Effector CD8-positive, alpha-beta T cell (primary cell): ENCODE data around the gene EID1.
"Not testable (repeated sequence)": the region's sequence is repeated elsewhere in the genome, so short reads cannot be mapped to it uniquely, and the experiment has no call there.

Source experiments
- DNase-seq: peaks from one replicate; lab custom pipeline; 2025; lab: John Stamatoyannopoulos, UW
- total RNA-seq, 4 experiments: gene quantifications; one replicate each; lab custom pipeline; 2026; lab: John Stamatoyannopoulos, UW

EID1 gene, protein sequence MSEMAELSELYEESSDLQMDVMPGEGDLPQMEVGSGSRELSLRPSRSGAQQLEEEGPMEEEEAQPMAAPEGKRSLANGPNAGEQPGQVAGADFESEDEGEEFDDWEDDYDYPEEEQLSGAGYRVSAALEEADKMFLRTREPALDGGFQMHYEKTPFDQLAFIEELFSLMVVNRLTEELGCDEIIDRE
- 108 to 129 (median 122) reads per million in 4 experiments for total RNA-seq

DNA sequence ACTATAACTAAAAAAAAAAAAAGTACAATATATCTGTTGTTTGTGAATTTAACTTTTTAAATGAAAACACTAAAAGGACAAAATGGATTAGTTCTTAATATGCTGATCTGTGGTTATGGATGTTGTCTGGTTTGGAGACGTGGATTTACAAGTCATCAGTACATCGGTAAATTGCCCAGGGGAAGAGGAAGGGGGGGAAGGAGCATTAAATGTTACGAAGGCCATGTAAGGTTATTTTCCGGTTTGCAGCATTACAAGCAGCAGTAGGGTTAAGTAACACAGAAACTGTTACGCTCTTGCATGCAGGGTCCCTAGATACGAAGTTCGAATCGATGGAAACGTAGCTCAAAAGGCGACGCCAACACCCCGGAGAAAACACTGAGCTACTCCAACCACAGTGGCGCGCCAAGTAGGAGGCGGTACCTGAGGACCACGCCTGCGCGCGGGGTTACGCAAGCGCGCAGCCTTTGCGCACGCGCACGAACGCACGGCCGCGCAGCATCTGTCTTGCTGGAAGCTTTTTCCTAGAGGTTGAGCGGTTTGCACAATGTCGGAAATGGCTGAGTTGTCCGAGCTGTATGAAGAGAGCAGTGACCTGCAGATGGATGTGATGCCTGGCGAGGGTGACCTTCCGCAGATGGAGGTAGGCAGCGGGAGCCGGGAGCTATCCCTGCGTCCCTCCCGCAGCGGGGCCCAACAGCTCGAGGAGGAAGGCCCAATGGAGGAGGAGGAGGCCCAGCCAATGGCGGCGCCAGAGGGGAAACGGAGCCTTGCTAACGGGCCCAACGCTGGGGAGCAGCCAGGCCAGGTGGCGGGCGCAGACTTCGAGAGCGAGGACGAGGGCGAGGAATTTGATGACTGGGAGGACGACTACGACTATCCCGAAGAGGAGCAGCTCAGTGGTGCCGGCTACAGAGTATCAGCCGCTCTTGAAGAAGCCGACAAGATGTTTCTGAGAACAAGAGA, at the start of gene EID1:
Gene EID1, plus strand, starts transcription at position 505 of the 966 bp plus-strand sequence. Its CDS starts 43 bp downstream, at position 548.
- peak; percentile 81 for DNase-seq

DNA sequence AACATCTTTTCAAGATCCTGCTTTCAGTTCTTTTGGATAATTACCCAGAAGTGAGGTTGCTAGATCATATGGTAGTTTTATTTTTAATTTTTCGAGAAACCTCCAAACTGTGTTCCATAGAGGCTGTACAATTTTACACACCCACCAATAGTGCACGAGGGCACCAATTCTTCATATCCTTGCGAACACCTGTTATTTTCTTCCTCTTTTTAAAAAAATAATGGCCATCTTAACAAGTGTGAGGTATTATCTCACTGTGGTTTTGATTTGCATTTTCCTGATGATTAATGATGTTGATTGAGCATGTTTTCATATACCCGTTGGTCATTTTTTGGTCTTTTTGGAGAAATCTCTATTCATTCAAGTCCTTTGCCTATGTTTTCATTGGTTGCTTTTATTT, 49.5 kb upstream of the EID1 start:
- DNase-seq = no peak

DNA sequence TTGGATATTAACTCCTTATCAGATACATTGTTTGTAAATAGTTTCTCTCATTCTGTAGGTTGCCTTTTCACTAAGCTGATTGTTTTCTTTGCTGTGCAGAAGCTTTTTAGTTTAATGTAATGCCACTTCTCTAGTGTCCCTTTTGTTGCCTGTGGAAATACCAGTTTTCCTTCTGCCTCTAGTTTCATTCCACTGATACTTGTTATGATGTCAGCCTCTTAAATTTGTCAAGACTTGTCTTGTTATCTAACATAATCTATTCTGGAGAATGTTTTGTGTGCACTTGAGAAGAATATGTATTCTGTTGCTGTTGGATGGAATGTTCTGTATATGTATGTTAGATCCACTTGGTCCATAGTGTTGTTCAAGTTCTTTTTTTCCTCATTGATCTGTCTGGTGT, 49.0 kb upstream of the EID1 start:
- no peak for DNase-seq

DNA sequence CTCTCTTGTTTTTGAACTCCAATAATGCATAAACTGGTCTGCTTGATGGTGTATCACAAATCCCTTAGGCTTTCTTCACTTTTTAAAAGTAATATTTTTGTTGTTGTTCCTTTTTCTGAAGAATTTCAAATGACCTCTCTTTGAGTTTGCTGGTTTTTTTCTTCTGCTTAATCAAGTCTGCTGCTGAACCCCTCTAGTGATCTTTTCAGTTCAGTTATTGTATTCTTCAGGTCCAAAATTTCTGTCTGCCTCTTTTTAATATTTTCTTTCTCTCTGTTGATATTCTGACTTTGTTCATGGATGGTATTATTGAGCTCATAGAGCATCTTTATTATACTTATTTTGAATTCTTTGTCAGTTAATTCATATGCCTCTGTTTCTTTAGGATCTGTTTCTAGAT, 45.3 kb upstream of the EID1 start:
- DNase-seq = no peak

DNA sequence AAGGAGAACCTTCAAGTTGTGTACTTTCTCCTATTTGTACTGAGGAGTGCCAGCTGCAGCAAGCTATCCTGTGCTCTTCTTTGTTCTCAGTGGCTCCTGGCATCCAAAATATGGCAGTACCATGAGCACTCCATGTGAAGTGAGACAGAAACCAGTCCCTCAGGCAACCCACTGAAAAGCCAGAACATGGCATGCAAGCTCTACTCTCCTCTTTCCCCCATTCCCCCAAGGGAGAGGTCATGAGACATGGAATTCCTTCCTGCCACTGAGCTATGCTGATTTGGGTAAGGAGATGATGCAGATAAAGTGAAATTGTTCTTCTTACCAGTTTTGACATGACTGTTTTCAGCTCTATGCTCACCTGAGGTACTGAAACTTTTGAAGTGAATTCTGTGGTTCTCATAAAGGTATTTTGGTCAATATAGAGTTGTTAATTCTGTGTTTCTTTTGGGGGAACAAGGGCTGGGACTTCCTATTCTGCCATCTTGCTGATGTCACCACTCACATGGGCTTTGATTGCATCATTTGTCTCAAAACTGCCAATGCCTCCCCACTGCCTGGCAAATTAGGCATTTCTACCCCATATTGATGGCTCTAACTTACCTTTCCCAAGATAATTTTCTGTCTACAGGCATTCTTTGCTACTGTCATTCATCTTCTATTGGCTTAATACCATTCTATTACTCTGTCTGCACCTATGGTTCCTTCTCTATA, 44.3 kb upstream of the EID1 start:
- no peak for DNase-seq

DNA sequence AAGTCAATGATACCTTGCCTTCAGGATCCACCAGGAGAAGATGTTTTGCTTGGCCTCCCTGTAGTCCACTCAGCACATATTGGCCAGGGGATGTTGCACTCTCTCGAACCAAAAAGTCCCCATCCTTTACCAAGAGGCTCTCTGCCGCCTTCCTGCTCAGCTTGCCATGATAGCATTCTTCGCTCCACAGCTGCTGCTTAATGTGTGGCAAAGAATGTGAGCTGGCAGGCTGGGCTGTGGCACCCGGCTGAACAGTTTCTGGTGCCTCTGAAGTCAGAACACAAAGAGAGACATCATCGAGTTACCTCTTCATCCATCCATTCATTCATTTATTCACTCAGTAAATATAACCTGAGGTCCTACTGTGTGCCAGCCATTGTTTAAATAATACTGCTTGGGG, 43.2 kb upstream of the EID1 start:
- no peak for DNase-seq

DNA sequence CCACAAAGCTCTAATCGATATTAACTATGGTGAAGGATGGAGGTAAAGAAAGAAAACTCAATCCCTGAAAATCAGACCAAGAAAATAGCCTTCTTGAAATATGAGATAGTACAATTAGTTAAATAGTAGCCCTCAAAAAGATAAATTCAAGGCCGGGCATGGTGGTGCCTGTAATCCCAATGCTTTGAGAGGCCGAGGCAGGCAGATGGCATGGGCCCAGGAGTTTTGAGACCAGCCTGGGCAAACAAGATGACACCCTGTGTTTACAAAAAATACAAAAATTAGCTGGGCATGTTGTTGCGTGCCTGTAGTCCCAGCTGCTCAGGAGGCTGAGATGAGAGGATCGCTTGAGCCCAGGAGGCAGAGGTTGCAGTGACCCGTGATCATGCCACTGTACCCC, 35.4 kb upstream of the EID1 start:
- no peak for DNase-seq

DNA sequence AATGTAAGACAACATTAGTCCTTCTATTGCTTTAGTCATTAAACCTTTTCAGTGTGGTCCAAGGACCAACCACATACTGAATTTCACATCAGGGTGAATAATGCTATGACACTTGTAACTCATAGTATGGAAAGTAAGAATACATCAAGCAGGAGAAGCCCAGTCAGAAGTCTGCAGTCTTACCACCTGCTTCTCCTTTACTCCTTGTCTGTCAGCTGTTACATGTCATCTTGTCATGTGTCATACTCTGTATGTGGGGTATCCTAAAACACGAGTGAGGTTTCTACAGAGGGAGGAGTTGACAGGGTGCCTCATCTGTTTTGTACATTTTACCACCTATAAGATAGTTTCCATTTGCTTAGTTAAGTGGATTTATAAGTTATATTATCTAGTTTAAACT, 32.8 kb upstream of the EID1 start:
- no peak for DNase-seq

DNA sequence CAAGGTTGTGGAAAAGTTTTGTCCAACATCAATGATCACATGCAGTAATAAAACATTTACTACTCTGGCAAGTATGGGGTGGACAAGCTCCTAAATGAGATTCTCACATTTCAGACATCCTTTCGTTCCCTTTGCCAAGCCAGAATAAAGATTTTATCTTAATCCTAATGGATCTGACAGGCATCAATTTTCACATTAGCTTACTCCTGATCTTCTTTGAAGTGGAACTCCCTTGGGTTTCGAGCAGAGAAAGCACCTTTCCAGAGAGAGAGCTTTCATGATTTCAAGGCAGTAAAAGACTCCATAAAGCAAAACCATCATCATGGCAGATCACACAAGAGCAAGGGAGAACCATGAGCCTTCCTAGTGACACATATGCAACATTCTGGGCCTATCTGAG, 27.3 kb upstream of the EID1 start:
- no peak for DNase-seq

DNA sequence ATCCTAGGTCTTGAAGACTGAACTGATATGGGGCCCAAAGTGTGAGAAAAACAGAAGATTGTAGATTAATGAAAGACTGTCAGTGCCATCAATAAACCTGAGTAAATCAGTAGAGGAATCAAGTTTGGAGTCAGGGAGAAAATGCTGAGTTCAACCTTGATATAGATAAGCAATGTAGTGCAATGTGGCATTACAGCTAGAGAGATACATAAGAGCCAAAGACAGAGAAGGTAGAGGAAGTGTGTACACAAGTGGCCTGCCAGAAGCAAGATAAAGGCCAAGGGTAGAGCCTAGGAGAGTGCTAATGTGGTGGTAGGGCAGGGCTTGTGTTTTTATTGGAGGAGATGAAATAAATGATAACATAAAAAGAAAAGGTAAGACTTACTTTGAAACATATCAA, 26.0 kb upstream of the EID1 start:
- no peak for DNase-seq

DNA sequence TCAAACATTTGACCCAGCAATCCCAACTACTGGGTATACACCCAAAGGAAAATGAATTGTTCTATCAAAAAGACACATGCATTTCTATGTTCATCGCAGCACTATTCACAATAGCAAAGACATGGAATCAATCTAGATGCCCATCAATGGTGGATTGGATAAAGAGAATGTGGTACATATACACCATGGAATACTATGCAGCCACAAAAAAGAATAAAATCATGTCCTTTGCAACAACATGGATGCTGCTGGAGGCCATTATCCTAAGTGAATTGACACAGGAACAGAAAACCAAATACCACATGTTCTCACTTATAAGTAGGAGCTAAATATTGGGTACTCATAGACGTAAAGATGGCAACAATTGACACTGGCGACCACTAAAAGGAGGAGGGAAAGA, 23.5 kb upstream of the EID1 start:
- not testable (repeated sequence) for DNase-seq

DNA sequence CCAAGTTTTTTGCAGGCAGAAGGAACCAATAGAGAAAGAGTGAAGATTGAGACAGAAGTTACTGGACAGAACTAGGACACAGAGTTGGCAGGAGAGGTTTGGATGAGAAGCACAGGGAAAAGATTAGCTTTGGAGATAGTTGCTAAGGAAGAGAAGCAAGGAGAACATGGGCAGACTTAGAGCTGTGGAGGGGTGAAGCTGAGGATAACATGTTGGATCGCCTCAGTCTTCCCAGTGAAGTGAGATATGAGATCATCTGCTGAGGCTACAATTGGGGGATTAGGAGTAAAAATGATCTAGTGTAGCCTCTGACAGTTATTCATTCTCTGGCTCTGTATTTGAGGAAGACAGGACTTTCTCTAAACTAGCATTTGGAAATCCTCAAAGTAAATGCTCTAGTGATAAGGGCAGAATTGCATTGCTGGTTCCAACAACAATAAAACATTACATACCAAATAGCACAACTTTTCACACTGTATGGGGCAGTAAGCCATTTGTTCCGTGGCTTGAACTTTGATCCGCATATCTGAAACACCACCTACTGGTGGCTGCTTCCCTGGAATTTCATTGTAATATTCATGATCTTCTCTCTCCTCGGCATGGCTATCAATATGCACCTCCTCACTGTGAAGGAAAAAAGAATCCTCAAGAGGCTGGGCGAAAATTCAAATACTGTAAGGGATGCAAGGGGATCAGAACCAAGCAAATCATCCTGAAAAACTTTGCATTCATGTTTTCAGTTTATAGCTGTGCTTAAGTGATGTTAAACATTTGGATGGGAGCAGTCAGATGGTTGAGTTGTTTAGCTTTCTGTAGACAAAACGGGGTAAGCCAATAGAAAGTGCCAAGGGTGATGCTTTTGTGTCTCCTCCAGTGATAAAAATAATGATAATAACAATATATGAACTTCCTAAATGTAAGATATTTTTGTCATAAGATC, 22.2 kb upstream of the EID1 start:
- no peak for DNase-seq

DNA sequence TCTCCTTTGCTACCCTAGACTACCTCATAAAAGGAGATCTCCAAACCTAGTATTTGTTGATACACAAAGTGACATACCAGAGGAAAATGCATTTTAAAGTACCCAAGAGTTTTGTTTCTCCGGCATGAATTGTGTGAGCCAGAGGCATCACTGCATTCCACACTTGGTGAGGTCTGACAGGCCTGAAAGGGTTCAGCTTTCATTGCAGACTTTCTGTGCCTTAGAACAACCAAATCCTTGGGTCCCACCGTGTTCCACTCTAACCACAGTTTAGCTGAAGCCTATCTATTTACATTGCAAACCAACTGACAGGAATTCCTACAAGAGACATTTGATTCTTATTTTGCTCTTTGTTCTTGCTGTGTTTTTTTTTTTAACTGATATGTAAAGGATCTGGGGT, 21.0 kb upstream of the EID1 start:
- no peak for DNase-seq

DNA sequence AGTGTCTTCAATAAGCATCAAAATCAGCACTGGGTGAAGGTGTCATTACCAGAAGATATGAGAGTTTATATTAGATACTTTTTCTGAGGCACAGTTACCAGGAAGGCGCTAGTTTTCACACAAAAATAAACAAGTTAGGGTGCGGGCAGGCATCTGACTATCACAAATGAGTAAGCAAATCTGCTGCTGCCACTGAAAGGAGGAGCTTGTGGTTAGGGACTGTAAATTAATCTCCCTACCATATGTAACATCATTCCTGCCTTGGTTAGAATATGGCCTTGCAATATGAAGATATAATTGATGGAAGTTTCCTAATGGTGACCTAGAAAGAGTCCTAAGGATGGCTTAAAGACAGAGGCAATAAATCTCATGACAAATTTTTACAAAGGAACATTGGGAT, 19.5 kb upstream of the EID1 start:
- DNase-seq = no peak

DNA sequence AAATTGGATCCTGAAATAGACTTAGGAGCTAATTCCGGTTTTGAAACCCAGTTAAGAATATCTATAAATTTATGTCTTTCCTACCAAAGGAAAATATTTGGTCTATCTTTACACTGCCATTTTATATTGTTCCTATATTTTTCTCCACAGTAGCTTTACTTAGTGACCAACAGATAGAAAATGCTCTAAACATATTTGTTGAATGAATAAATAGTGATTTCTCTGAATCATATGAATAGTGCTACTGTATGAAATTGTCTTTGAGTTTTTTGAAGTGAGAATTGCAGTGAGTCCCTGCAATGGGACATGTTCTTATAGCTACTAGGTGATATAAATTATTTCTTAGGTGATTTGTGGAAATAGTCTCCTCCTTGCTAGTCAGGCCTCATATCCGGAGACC, 18.5 kb upstream of the EID1 start:
- DNase-seq = no peak

DNA sequence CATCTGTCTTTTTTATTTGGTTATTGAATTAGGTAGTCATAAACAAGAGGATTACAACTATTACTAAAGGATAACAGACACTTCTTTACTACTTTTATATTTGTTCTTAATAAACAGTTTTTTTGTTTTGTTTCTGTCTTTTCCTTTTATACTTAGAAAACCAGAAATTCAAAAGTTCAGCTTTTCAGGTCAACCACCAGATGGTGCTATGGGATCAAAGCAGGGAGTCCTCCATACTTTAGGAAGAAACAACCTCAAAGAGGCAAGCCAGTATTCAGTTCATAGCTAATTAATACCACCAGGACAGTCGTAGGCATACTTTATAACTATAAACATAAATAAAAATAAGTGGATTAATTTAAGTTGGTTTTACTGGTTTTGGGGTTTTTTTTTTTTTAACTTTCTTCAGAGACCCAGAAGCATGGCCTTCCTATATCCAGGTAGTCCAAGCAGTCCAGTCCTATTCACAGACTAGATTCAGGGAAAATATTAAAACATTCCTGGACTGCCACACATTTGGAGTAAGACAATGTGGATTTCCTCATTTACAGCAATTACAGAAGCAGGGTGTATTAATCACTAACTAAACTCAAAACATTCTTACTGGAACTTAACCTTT, 16.0 kb upstream of the EID1 start:
- DNase-seq = peak; percentile 6

DNA sequence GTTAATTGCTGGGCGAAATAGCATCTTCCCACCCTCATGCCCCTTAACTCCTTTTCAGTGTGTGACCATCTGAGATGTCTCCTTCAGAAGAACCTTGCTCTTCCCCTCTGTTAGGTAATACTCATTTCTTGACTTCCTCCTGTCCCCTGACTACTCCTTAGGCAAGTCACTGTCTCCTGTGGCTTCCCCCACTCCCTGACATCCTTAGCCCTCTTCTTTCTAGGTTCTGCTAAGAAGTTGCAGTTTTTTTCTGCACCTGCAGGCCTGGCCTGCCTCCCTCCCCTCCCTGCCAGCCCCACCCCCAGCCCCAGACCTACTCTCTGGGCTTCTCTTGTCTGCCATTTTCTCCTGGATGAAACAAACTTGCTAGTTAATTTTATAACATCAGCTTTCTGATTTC, 15.2 kb upstream of the EID1 start:
- no peak for DNase-seq

DNA sequence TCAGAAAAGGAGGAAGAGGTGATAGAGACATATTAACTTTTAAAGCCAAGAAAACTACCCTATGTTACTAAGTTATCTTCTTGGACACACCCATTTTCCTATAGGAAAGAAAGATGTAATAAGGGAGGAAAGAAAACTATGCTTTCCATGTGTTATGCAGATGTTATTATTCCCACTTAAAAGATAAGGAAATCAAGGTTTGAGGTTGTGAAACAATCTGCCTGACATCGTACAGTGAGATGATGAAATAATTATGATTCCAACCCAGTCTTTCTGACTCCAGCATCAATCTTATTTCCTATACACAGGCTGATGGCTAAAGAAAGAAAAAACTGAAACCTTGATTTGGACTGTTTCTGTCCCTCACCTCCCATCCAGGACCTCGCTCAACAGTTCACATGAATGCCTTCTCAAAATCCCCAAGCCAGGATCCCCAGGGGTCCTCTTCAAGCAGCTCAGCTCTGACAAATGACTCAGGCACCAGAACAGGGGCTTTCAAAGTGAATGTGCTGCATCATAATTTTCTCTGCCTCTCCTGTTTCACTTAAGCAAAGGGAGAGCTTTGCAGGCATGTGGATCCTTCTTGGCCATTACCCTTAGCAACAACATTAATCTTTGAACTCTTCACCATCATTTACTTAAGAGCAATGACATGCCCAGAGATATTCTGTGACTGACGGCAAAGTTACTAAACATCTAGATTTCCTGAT, 12.4 kb upstream of the EID1 start:
- DNase-seq = no peak

DNA sequence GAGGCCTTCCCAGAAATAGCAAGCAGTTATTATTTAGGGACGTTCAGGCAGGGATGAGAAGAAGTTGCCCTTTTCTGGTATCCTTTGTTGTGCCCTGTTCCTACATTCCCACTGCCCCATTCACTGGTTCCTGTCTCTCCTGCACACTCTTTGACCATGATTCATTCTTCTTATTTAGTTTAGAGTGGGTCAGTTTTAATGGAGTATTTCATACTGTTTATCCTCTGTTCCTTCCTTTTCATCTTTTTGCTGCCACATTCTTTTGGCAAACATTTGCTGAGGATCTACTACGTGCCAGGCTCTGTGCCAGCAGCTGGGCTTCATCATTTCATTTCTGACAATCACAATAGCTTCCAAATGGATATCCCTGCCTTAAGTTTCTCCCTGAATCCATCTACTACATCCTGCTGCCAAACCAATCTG, 11.8 kb upstream of the EID1 start:
- DNase-seq = no peak

DNA sequence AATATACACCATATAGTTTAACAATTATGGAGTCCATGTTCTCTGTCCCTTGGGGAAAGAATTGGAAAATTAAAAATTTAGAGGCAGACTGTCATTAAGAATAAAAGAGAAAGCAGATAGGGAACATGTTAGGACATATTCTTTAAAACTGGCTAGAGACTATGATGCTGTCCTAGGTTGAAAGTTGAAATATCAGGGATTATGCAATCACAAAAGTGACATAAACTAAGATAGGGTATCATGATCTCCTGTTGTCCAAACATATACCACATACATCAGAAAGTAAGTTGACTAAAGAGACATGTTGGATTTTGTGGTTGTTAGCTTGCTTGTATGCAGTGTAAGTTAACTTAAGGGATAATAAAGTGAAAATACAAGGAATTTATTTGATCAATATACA, 9.9 kb upstream of the EID1 start:
- DNase-seq = no peak
